HepG2 (cell line): Measurements from ENCODE around the gene LIF. TPM values are rescaled to one million over a fixed set of nuclear protein-coding genes. Genes with fewer than 3 reads are reported as not detected.

Experiments
- AKAP8 ChIP-seq: sonication (generic); formaldehyde crosslinking; IDR thresholded peaks from 2 replicates; pipeline ENCODE4 v1.5.1; 2020; ENCODE audit warnings: mild to moderate bottlenecking, missing genetic modification reagents
- ARID3A ChIP-seq: IDR thresholded peaks from 2 replicates; pipeline ENCODE4 v1.6.1; 2012; ENCODE audit warnings: low read depth, low read length, improper control_type of control experiment
- ARNTL ChIP-seq: sonication (generic); formaldehyde crosslinking; IDR thresholded peaks from 2 replicates; pipeline ENCODE4 v1.4.0; 2020; ENCODE audit warnings: mild to moderate bottlenecking, missing genetic modification reagents
- DR1 ChIP-seq: sonication (generic); formaldehyde crosslinking; IDR thresholded peaks from 2 replicates; pipeline ENCODE4 v1.8.0; 2021; ENCODE audit warnings: mild to moderate bottlenecking, missing genetic modification reagents, inconsistent platforms
- FLYWCH1 ChIP-seq: sonication (generic); formaldehyde crosslinking; IDR thresholded peaks from 2 replicates; pipeline ENCODE4 v1.8.1; 2023; ENCODE audit warnings: mild to moderate bottlenecking, missing genetic modification reagents
- KAT8 ChIP-seq: IDR thresholded peaks from 2 replicates; pipeline ENCODE4 v1.6.1; 2016; ENCODE audit warnings: missing genetic modification reagents, missing compliant biosample characterization
- KMT2B ChIP-seq: IDR thresholded peaks from 2 replicates; pipeline ENCODE4 v1.6.1; 2016; ENCODE audit warnings: missing genetic modification reagents, missing compliant biosample characterization
- MEF2D ChIP-seq: sonication (generic); formaldehyde crosslinking; IDR thresholded peaks from 2 replicates; pipeline ENCODE4 v1.5.1; 2020; ENCODE audit warnings: mild to moderate bottlenecking, missing genetic modification reagents
- NCOA5 ChIP-seq: sonication (generic); formaldehyde crosslinking; IDR thresholded peaks from 2 replicates; pipeline ENCODE4 v1.4.0; 2020; ENCODE audit warnings: missing genetic modification reagents
- TARDBP ChIP-seq: sonication (generic); formaldehyde crosslinking; IDR thresholded peaks from 2 replicates; pipeline ENCODE4 v1.8.0; 2022; ENCODE audit warnings: mild to moderate bottlenecking, missing genetic modification reagents
- TEF ChIP-seq: sonication (generic); formaldehyde crosslinking; IDR thresholded peaks from 2 replicates; pipeline ENCODE4 v1.5.0; 2020; ENCODE audit warnings: missing genetic modification reagents
- ZBTB26 ChIP-seq: IDR thresholded peaks from 2 replicates; pipeline ENCODE4 v1.6.1; 2016; ENCODE audit warnings: missing compliant biosample characterization, missing genetic modification reagents, borderline replicate concordance
- ZFP1 ChIP-seq: IDR thresholded peaks from 2 replicates; pipeline ENCODE4 v1.6.1; 2016
- ZNF292 ChIP-seq: sonication (generic); formaldehyde crosslinking; IDR thresholded peaks from 2 replicates; pipeline ENCODE4 v1.8.1; 2022; ENCODE audit warnings: mild to moderate bottlenecking, low read depth, missing genetic modification reagents, borderline replicate concordance
- ZNF329 ChIP-seq: sonication (generic); formaldehyde crosslinking; IDR thresholded peaks from 2 replicates; pipeline ENCODE4 v1.9.0; 2021; ENCODE audit warnings: low read depth, mild to moderate bottlenecking, missing genetic modification reagents
- ZNF34 ChIP-seq: sonication (generic); formaldehyde crosslinking; IDR thresholded peaks from 2 replicates; pipeline ENCODE4 v1.4.0; 2020; ENCODE audit warnings: mild to moderate bottlenecking, missing genetic modification reagents, borderline replicate concordance
- ZNF343 ChIP-seq: sonication (generic); formaldehyde crosslinking; IDR thresholded peaks from 2 replicates; pipeline ENCODE4 v1.4.0; 2020; ENCODE audit warnings: mild to moderate bottlenecking, missing genetic modification reagents
- ZNF367 ChIP-seq: sonication (generic); formaldehyde crosslinking; IDR thresholded peaks from 2 replicates; pipeline ENCODE4 v1.4.0; 2020; ENCODE audit warnings: missing genetic modification reagents, borderline replicate concordance
- ZNF446 ChIP-seq: sonication (generic); formaldehyde crosslinking; IDR thresholded peaks from 2 replicates; pipeline ENCODE4 v1.5.0; 2020; ENCODE audit warnings: mild to moderate bottlenecking, missing genetic modification reagents
- ZNF460 ChIP-seq: sonication (generic); formaldehyde crosslinking; IDR thresholded peaks from 2 replicates; pipeline ENCODE4 v1.5.1; 2020; ENCODE audit warnings: missing genetic modification reagents, mild to moderate bottlenecking, borderline replicate concordance
- ZNF501 ChIP-seq: sonication (generic); formaldehyde crosslinking; IDR thresholded peaks from 2 replicates; pipeline ENCODE4 v1.5.1; 2020; ENCODE audit warnings: mild to moderate bottlenecking, moderate library complexity, missing genetic modification reagents
- ZNF605 ChIP-seq: sonication (generic); formaldehyde crosslinking; IDR thresholded peaks from 2 replicates; pipeline ENCODE4 v1.8.0; 2022; ENCODE audit warnings: mild to moderate bottlenecking, missing genetic modification reagents
- ZNF615 ChIP-seq: sonication (generic); formaldehyde crosslinking; IDR thresholded peaks from 2 replicates; pipeline ENCODE4 v1.5.0; 2020; ENCODE audit warnings: mild to moderate bottlenecking, missing genetic modification reagents, borderline replicate concordance
- ZNF713 ChIP-seq: sonication (generic); formaldehyde crosslinking; IDR thresholded peaks from 2 replicates; pipeline ENCODE4 v1.4.0; 2020; ENCODE audit warnings: mild to moderate bottlenecking, missing genetic modification reagents
- polyA plus RNA-seq, 8 experiments: library from polyadenylated mRNA; depleted of rRNA in 3 of 8; stranded (reverse) in 7 of 8; unstranded in 1 of 8; fragments of >200 nt; fragmentation: Illumina TruSeq in 4 of 8; extraction: Trizol in 4 of 8; gene quantifications; 2 replicates each; pipeline versions ENCODE4 v1.2.1 to v1.2.3, GENCODE V29; 2011 to 2016; ENCODE audit warnings: low read depth in 4 of 8, missing spikeins in 1 of 8, mixed read lengths in 1 of 8; ENCODE audit not compliant: insufficient read depth in 1 of 8
- total RNA-seq, 5 experiments: library from RNA; depleted of rRNA; stranded (reverse); fragments of >200 nt; fragmentation: Illumina TruSeq; extraction: Trizol; gene quantifications; 2 replicates each; pipeline ENCODE4 v1.2.3, GENCODE V29; 2016; ENCODE audit warnings: low read depth in 1 of 5
- TF ChIP-seq, protein P1 (sequence below): sonication (generic); formaldehyde crosslinking; IDR thresholded peaks from 2 replicates; pipeline ENCODE4 v1.8.1; 2023; ENCODE audit warnings: mild to moderate bottlenecking, missing genetic modification reagents, borderline replicate concordance

Gene LIF
- total and polyA plus RNA-seq, 2 of the 13 experiments (the other 11 are each of a cell fraction or from before 2014, with no cell fraction given) = 3.6 to 8.5 TPM

DNA sequence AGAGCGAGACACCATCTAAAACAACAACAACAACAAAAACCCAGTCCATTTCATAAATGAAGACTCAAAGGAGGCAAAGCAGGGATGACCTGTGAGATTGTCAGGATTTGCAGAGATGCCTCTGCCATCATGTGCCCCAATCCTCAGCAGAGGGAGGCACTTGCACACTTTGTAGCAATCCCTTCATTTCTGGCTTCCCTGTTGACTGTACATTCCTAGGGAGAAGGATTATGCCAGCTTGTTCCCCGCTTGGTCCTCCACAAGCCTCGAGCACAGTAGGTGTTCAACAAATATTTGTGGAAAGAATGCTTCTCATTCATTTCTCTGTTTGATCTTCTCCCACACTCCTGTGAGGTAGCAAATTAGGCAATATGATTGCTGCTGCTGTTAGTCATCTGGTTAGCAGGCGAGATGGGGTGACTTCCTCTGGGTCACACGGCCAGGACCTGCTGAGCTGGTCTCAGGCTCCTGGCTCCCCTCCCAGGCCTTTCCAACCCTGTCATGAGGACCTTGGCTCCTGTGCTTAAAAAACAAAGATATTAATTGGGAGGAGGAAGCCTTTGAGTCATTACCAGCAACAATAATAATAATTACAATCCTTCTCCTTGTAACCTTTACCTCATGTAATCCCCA is 34.1 kb downstream of the LIF start (continued):
- peak; percentile 74 for TF ChIP-seq KAT8 (CRISPR knock-in tag)
- TF ChIP-seq ZNF292 (CRISPR knock-in tag) = peak; percentile 53; the same call in 1 of the 2 replicates
- TF ChIP-seq ZFP1 = 0 out of 2 replicates have a peak, but pooled peaks have one; percentile 55
- TF ChIP-seq ZNF615 = no peak
- TF ChIP-seq DR1 = no peak
- no peak for TF ChIP-seq KMT2B (CRISPR knock-in tag)
- no peak for TF ChIP-seq ZNF446
- TF ChIP-seq, protein P1, sequence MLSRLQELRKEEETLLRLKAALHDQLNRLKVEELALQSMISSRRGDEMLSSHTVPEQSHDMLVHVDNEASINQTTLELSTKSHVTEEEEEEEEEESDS (CRISPR knock-in tag) = no peak
- TF ChIP-seq ZNF34 (CRISPR knock-in tag) = no peak
- TF ChIP-seq ARNTL (CRISPR knock-in tag) = no peak
- TF ChIP-seq NCOA5 = no peak
- TF ChIP-seq ZNF460 = no peak
- no peak for TF ChIP-seq AKAP8
- no peak for TF ChIP-seq ZNF713 (CRISPR knock-in tag)
- no peak for TF ChIP-seq TEF (CRISPR knock-in tag)
- no peak; the same call in 1 of the 2 replicates for TF ChIP-seq MEF2D
- TF ChIP-seq ZNF605 = 0 out of 2 replicates have a peak, but pooled peaks have one; percentile 76
- no peak for TF ChIP-seq ZNF501
- no peak for TF ChIP-seq ZBTB26 (CRISPR knock-in tag)
- TF ChIP-seq FLYWCH1 (CRISPR knock-in tag) = no peak
- TF ChIP-seq ZNF329 (CRISPR knock-in tag) = no peak
- TF ChIP-seq ARID3A = peak; percentile 88
- TF ChIP-seq ZNF367 (CRISPR knock-in tag) = no peak
- 0 out of 2 replicates have a peak, but pooled peaks have one; percentile 58 for TF ChIP-seq TARDBP (CRISPR knock-in tag)
- no peak for TF ChIP-seq ZNF343 (CRISPR knock-in tag)
